HepG2 (cell line): ENCODE results near the gene TRIO. TPM values are rescaled to one million over a fixed set of nuclear protein-coding genes. Genes with fewer than 3 reads are reported as not detected.

Experiments
- BRD4 ChIP-seq: sonication (generic); formaldehyde crosslinking; IDR thresholded peaks from 2 replicates; pipeline ENCODE4 v1.4.0; 2020; ENCODE audit warnings: missing genetic modification reagents
- CC2D1A ChIP-seq: sonication (generic); formaldehyde crosslinking; IDR thresholded peaks from 2 replicates; pipeline ENCODE4 v1.8.1; 2023; ENCODE audit warnings: mild to moderate bottlenecking, missing genetic modification reagents
- CCAR2 ChIP-seq: fragments of 200-400 bp; formaldehyde crosslinking; optimal IDR thresholded peaks from 2 replicates; pipeline ENCODE3; 2018; ENCODE audit warnings: low read depth, mild to moderate bottlenecking, low read length, moderate library complexity
- CREM ChIP-seq, 2 experiments: sonication (generic) in 1 of 2; formaldehyde crosslinking in 1 of 2; IDR thresholded peaks; 2 replicates each; pipeline versions ENCODE4 v1.4.0 to v1.6.1; 2016 to 2020; ENCODE audit warnings: antibody characterized with exemption in 1 of 2, mild to moderate bottlenecking in 1 of 2, missing genetic modification reagents in 1 of 2
- HDAC2 ChIP-seq: sonication (generic); formaldehyde crosslinking; IDR thresholded peaks from 2 replicates; pipeline ENCODE4 v1.4.0; 2020; ENCODE audit warnings: missing genetic modification reagents
- NFYB ChIP-seq: sonication (generic); formaldehyde crosslinking; IDR thresholded peaks from 2 replicates; pipeline ENCODE4 v1.4.0; 2020; ENCODE audit warnings: missing genetic modification reagents
- PHF5A ChIP-seq: IDR thresholded peaks from one replicate; pipeline ENCODE4 v1.6.1; 2018; ENCODE audit warnings: low read depth, missing genetic modification reagents; ENCODE audit not compliant: unreplicated experiment
- RAD51 ChIP-seq: fragments of 450-650 bp; IDR thresholded peaks from 2 replicates; pipeline ENCODE4 v1.6.1; 2016; ENCODE audit warnings: borderline replicate concordance
- RBM22 ChIP-seq: fragments of 200-400 bp; formaldehyde crosslinking; optimal IDR thresholded peaks from 2 replicates; pipeline ENCODE3; 2017; ENCODE audit warnings: mild to moderate bottlenecking, low read length, moderate library complexity
- RXRA ChIP-seq: sonication (generic); formaldehyde crosslinking; IDR thresholded peaks from 2 replicates; pipeline ENCODE4 v1.5.1; 2020; ENCODE audit warnings: missing genetic modification reagents
- SP140L ChIP-seq: sonication (generic); formaldehyde crosslinking; IDR thresholded peaks from 2 replicates; pipeline ENCODE4 v1.4.0; 2020; ENCODE audit warnings: missing genetic modification reagents, borderline replicate concordance
- TCF7 ChIP-seq: sonication (generic); IDR thresholded peaks from 2 replicates; pipeline ENCODE4 v1.6.1; 2016; ENCODE audit warnings: antibody characterized with exemption, low read depth
- ZNF234 ChIP-seq: sonication (generic); formaldehyde crosslinking; conservative IDR thresholded peaks from 2 replicates; pipeline ENCODE4 v1.5.1; 2020; ENCODE audit warnings: mild to moderate bottlenecking, missing genetic modification reagents
- ZNF510 ChIP-seq: sonication (generic); formaldehyde crosslinking; IDR thresholded peaks from 2 replicates; pipeline ENCODE4 v1.4.0; 2020; ENCODE audit warnings: low read depth, mild to moderate bottlenecking, missing genetic modification reagents
- ZNF724P ChIP-seq: sonication (generic); formaldehyde crosslinking; IDR thresholded peaks from 2 replicates; pipeline ENCODE4 v1.8.0; 2022; ENCODE audit warnings: missing genetic modification reagents, borderline replicate concordance
- polyA plus RNA-seq, 8 experiments: library from polyadenylated mRNA; depleted of rRNA in 3 of 8; stranded (reverse) in 7 of 8; unstranded in 1 of 8; fragments of >200 nt; fragmentation: Illumina TruSeq in 4 of 8; extraction: Trizol in 4 of 8; gene quantifications; 2 replicates each; pipeline versions ENCODE4 v1.2.1 to v1.2.3, GENCODE V29; 2011 to 2016; ENCODE audit warnings: low read depth in 4 of 8, missing spikeins in 1 of 8, mixed read lengths in 1 of 8; ENCODE audit not compliant: insufficient read depth in 1 of 8
- total RNA-seq, 5 experiments: library from RNA; depleted of rRNA; stranded (reverse); fragments of >200 nt; fragmentation: Illumina TruSeq; extraction: Trizol; gene quantifications; 2 replicates each; pipeline ENCODE4 v1.2.3, GENCODE V29; 2016; ENCODE audit warnings: low read depth in 1 of 5
- TF ChIP-seq, protein P1 (sequence below): IDR thresholded peaks from 2 replicates; pipeline ENCODE4 v1.6.1; 2016; ENCODE audit warnings: missing biosample characterization, missing genetic modification reagents, low read depth
- TF ChIP-seq, protein P2 (sequence below): sonication (generic); formaldehyde crosslinking; IDR thresholded peaks from 2 replicates; pipeline ENCODE4 v1.5.1; 2020; ENCODE audit warnings: mild to moderate bottlenecking, moderate library complexity, missing genetic modification reagents
- TF ChIP-seq, protein P3 (sequence below): IDR thresholded peaks from 2 replicates; pipeline ENCODE4 v1.6.1; 2012; ENCODE audit warnings: low read length, improper control_type of control experiment
- TF ChIP-seq, protein P4 (sequence below): sonication (generic); formaldehyde crosslinking; IDR thresholded peaks from 2 replicates; pipeline ENCODE4 v1.9.0; 2022; ENCODE audit warnings: missing genetic modification reagents, mild to moderate bottlenecking, borderline replicate concordance
- TF ChIP-seq, protein P5 (sequence below): IDR thresholded peaks from 2 replicates; pipeline ENCODE4 v1.6.1; 2012; ENCODE audit warnings: inconsistent platforms
- TF ChIP-seq, protein P6 (sequence below): sonication (generic); formaldehyde crosslinking; IDR thresholded peaks from 2 replicates; pipeline ENCODE4 v1.8.1; 2023; ENCODE audit warnings: missing genetic modification reagents, mild to moderate bottlenecking, borderline replicate concordance

Gene TRIO
- total and polyA plus RNA-seq, 2 of the 13 experiments (the other 11 are each of a cell fraction or from before 2014, with no cell fraction given), result 45.2 to 45.9 TPM

DNA sequence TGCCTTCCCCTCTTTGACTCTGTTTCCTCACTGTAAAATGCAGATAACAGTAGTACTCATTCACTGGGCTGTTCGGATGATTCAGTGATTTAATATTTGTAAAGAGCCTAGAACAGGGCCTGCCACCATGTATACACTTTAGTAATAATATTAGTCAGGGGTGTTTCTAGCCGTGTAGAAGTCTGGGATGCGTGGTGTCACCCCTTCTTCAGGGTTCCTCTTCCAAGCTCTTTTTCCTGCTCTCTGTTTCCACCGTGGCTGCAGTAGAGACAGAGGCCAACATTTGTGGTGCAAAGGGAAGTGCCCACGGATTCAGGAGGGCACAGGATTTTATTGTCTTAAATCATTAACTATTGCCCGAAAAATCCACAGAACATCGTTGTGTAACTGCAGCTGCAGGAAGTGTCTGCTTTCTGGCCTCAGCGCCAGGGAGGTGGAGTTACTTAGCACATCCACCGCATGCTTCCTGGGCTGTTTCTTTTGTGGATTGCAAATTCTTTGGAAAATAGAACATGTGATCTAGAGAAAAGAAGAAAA is 61.7 kb downstream of the TRIO start (continued):
- TF ChIP-seq CC2D1A (CRISPR knock-in tag) (no peak), ZNF234 (CRISPR knock-in tag) (no peak), PHF5A (no peak), RBM22 (peak; percentile 26), BRD4 (CRISPR knock-in tag) (no peak), ZNF510 (no peak), ZNF724P (CRISPR knock-in tag) (no peak), SP140L (CRISPR knock-in tag) (no peak), HDAC2 (CRISPR knock-in tag) (peak; percentile 62; the same call in 1 of the 2 replicates), CCAR2 (no peak), CREM (IDR thresholded peaks at IDR 0.05) (no peak), CREM (CRISPR knock-in tag; IDR thresholded peaks at IDR 0.05) (no peak), TCF7 (no peak; the same call in 1 of the 2 replicates), RXRA (CRISPR knock-in tag) (no peak; the same call in 1 of the 2 replicates), RAD51 (no peak), NFYB (CRISPR knock-in tag) (no peak)
- TF ChIP-seq, protein P1, sequence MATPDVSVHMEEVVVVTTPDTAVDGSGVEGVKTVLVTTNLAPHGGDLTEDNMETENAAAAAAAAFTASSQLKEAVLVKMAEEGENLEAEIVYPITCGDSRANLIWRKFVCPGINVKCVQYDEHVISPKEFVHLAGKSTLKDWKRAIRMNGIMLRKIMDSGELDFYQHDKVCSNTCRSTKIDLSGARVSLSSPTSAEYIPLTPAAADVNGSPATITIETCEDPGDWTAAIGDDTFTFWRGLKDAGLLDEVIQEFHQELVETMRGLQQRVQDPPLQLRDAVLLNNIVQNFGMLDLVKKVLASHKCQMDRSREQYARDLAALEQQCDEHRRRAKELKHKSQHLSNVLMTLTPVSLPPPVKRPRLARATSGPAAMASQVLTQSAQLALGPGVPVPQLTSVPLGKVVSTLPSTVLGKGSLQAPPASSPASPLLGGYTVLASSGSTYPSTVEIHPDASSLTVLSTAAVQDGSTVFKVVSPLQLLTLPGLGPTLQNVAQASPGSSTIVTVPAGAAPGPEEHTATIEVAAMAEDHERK (CRISPR knock-in tag), result no peak
- TF ChIP-seq, protein P2, sequence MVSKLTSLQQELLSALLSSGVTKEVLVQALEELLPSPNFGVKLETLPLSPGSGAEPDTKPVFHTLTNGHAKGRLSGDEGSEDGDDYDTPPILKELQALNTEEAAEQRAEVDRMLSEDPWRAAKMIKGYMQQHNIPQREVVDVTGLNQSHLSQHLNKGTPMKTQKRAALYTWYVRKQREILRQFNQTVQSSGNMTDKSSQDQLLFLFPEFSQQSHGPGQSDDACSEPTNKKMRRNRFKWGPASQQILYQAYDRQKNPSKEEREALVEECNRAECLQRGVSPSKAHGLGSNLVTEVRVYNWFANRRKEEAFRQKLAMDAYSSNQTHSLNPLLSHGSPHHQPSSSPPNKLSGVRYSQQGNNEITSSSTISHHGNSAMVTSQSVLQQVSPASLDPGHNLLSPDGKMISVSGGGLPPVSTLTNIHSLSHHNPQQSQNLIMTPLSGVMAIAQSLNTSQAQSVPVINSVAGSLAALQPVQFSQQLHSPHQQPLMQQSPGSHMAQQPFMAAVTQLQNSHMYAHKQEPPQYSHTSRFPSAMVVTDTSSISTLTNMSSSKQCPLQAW (CRISPR knock-in tag), result peak; percentile 82
- TF ChIP-seq, protein P3, sequence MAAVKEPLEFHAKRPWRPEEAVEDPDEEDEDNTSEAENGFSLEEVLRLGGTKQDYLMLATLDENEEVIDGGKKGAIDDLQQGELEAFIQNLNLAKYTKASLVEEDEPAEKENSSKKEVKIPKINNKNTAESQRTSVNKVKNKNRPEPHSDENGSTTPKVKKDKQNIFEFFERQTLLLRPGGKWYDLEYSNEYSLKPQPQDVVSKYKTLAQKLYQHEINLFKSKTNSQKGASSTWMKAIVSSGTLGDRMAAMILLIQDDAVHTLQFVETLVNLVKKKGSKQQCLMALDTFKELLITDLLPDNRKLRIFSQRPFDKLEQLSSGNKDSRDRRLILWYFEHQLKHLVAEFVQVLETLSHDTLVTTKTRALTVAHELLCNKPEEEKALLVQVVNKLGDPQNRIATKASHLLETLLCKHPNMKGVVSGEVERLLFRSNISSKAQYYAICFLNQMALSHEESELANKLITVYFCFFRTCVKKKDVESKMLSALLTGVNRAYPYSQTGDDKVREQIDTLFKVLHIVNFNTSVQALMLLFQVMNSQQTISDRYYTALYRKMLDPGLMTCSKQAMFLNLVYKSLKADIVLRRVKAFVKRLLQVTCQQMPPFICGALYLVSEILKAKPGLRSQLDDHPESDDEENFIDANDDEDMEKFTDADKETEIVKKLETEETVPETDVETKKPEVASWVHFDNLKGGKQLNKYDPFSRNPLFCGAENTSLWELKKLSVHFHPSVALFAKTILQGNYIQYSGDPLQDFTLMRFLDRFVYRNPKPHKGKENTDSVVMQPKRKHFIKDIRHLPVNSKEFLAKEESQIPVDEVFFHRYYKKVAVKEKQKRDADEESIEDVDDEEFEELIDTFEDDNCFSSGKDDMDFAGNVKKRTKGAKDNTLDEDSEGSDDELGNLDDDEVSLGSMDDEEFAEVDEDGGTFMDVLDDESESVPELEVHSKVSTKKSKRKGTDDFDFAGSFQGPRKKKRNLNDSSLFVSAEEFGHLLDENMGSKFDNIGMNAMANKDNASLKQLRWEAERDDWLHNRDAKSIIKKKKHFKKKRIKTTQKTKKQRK, result no peak
- TF ChIP-seq, protein P4, sequence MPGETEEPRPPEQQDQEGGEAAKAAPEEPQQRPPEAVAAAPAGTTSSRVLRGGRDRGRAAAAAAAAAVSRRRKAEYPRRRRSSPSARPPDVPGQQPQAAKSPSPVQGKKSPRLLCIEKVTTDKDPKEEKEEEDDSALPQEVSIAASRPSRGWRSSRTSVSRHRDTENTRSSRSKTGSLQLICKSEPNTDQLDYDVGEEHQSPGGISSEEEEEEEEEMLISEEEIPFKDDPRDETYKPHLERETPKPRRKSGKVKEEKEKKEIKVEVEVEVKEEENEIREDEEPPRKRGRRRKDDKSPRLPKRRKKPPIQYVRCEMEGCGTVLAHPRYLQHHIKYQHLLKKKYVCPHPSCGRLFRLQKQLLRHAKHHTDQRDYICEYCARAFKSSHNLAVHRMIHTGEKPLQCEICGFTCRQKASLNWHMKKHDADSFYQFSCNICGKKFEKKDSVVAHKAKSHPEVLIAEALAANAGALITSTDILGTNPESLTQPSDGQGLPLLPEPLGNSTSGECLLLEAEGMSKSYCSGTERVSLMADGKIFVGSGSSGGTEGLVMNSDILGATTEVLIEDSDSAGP (CRISPR knock-in tag), result no peak
- TF ChIP-seq, protein P5, sequence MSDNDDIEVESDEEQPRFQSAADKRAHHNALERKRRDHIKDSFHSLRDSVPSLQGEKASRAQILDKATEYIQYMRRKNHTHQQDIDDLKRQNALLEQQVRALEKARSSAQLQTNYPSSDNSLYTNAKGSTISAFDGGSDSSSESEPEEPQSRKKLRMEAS, result peak; percentile 64; the same call in 1 of the 2 replicates
- TF ChIP-seq, protein P6, sequence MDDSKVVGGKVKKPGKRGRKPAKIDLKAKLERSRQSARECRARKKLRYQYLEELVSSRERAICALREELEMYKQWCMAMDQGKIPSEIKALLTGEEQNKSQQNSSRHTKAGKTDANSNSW (CRISPR knock-in tag), result no peak
